GM12801 (cell line): Measurements from ENCODE around the gene UBL3.

Source experiments
- TF ChIP-seq, protein P1 (sequence below): IDR thresholded peaks from one replicate; pipeline ENCODE4 v1.5.1; 2011; ENCODE audit warnings: control low read depth; ENCODE audit not compliant: insufficient read length; ENCODE audit errors: extremely low read depth

Gene UBL3

DNA sequence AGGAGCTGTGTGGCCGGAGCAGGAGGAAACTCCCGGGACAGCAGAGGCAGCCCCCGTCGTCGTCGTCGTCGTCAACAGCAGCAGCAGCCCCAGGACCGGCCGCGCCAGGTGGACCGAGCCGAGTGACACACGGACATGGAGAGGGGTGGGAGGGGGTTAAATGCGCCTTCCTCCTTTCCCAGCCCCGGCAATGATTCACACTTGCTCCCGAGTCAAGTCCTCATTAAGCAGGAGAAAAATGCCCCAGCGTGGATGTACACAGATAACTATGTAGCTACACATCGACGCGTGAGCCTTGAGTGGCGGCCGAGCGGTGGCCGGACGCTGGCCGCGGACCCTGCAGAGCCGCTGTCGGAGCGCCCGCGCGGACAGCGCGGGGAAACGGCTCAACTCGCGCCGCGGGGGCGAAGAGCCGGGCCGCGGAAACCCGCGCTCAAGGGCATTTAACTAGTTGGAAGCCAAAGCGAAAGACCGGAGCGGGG lies 645 bp downstream of the UBL3 start:
- TF ChIP-seq, protein P1, sequence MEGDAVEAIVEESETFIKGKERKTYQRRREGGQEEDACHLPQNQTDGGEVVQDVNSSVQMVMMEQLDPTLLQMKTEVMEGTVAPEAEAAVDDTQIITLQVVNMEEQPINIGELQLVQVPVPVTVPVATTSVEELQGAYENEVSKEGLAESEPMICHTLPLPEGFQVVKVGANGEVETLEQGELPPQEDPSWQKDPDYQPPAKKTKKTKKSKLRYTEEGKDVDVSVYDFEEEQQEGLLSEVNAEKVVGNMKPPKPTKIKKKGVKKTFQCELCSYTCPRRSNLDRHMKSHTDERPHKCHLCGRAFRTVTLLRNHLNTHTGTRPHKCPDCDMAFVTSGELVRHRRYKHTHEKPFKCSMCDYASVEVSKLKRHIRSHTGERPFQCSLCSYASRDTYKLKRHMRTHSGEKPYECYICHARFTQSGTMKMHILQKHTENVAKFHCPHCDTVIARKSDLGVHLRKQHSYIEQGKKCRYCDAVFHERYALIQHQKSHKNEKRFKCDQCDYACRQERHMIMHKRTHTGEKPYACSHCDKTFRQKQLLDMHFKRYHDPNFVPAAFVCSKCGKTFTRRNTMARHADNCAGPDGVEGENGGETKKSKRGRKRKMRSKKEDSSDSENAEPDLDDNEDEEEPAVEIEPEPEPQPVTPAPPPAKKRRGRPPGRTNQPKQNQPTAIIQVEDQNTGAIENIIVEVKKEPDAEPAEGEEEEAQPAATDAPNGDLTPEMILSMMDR = no peak

DNA sequence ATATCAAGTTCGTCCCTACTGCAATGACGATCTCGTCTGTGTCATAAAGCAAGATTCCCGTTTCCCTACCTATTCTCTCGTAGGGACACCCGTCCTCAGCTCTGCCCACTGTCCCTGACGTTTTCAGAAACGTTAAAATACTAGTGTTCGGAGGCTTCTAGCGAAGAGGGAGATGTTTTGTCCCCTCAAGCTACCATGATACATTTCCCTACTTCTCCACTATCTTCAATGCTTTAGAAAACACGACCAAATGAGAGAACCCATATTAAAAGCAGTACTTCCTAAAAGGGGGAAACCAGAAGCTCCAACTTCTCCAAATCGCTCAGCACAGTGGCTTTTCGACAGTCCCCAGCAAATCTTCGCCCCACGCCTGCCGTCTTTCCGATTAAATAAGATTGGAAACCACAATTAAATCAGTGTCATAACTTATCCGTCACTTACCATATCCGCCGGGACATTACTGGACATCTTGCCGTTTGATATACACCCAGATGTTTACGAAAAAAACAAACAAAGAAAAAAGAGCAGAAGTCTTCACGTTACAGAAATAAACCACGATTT lies 1.3 kb downstream of the UBL3 start:
- TF ChIP-seq, protein P1 = no peak

DNA sequence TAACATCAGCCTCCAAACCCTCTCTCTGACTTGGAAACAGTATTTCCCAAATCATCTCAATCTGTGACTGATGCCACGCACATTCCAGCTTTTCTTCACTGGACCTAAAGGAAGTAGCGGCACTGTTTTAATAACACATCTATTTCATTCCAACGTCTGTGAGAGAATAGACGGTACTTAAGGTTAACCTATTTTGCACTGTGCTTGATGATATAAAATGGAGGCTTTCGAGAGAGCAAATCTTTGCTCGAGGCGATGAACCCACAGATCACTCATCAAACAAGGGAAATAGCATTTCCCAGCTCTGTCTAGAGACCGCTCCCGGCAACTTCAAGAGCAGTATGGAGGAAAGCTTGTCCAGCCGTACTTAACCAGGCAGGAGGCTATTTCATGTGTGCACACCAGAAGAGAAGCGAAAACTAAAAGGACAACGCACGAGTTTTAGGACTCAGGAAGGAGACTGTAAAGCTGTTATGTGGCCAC lies 2.9 kb downstream of the UBL3 start:
- TF ChIP-seq, protein P1 = no peak

DNA sequence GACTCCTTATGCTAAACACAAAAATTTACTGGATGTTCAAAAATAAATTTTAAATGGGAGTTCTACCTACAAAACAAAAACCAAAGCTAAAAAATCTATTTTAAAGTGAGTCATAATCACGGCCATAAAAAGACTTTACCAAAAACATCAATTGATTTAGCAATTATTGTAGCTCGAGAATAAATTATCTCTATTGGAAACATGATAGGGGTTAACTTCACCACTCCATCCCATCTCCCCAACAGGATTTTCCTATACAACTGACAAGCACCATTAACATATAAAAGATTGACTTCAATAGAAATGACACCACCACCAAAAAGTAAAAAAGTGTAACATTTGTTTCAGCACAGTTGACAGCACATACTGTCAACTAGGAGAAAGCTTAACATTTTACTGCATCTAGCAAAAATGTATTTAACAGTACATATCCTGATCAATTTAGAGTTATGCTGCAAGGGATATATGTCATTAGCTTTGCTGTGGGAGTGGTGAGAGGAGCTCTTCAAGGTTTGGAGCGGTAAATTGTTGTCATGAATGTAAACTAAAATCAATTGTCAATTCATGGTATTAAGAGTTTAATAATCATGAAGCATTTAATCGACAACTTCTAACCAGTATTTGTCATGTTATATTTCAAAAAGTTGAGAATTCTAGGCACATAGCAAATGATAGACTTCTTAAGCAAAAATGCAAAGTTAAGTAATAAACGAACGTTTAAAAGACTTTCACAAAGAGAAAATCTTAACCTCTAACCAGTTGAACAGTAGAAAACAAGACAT lies 3.8 kb downstream of the UBL3 start:
- TF ChIP-seq, protein P1 = no peak

DNA sequence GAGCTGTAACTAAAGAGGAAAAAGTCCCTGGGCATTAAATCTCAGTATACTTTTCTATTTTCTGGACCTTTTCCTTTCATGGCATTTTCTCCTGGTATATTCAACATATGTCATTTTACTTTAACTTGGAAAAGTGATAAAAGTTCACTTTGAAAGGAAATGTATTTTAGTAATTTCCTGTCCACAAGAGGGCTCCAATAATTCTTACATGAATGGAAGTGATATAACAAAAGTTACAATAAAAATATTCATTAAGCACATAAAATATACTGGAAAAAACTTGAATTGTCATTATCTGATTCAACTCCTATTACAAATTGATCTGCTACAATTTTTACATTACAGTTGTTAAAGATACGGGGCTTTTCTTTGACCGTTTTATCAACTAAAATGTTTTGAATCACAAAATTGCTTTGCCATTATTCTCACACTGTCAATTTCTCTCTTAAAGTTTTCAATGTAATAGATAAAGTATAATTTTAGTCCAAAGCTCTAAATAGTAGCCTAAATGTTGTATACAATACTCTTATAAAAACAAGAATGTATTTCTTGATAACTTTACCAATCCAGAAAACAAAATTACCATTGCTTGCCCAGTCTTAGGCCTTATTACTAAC lies 4.9 kb downstream of the UBL3 start:
- TF ChIP-seq, protein P1 = no peak

DNA sequence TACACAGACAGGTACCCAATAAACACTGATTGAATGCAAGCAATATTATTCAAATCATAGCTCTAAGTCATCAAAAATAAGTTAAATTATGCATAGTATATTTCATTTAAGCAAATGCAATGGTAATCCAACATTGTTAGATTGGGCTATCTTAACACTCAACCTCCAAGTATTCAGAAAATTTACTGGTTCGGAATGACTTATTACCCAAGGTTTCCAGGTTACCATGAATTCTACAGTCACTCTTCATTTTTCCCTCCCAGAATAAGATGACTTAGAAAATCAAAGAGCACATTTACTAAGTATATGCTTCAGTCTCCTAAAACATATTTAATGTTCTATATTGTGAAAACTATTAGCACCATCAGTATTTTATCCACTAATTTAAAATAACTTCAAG lies 6.0 kb downstream of the UBL3 start:
- TF ChIP-seq, protein P1 = no peak

DNA sequence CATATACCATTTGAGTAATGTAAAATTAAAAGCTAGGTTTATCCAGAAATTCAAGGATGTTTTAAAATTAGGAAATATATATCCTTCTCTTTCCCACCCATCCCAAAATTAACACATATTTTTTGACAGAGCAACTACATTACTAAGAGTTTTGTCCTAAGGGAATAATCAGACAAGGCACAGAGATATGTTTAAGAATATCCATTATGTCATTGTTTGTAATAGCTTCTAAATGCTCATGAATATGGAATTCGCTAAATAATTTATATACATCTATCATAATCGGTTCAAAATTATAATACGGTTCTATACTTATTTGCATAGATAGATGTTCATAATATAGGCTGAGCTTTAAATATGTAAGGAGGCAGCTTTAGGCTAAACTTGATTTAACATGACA lies 9.8 kb downstream of the UBL3 start:
- TF ChIP-seq, protein P1 = no peak
